HG03378 (cell line): Measurements from ENCODE around the gene LOXL4.

Experiments
- ATAC-seq: cut with Tn5 transposase; IDR thresholded peaks from one replicate; pipeline ENCODE4 v1.9.1; 2021; ENCODE audit warnings: mild to moderate bottlenecking, moderate library complexity; ENCODE audit not compliant: unreplicated experiment

LOXL4 gene

GRCh38 chr10:98295907-98296306, 27.9 kb upstream of the LOXL4 start:
- no peak for ATAC-seq

GRCh38 chr10:98295401-98295811, 27.4 kb upstream of the LOXL4 start:
- ATAC-seq = no peak

GRCh38 chr10:98294270-98294627, 26.3 kb upstream of the LOXL4 start:
- ATAC-seq = no peak

- ATAC-seq = no peak
These were observed 25.7 kb upstream of the LOXL4 start for GRCh38 chr10:98293550-98294269.

GRCh38 chr10:98292971-98293370, 25.0 kb upstream of the LOXL4 start:
- no peak for ATAC-seq

- no peak for ATAC-seq
These were observed 21.8 kb upstream of the LOXL4 start for GRCh38 chr10:98289802-98290209.

- ATAC-seq = no peak
These were observed 19.3 kb upstream of the LOXL4 start for GRCh38 chr10:98287321-98287720.

- no peak for ATAC-seq
These were observed 18.4 kb upstream of the LOXL4 start for GRCh38 chr10:98286419-98286818.

- no peak for ATAC-seq
These were observed 17.4 kb upstream of the LOXL4 start for GRCh38 chr10:98285416-98285815.

- ATAC-seq = no peak
These were observed 8.3 kb upstream of the LOXL4 start for GRCh38 chr10:98276311-98276710.

GRCh38 chr10:98274562-98274961, 6.6 kb upstream of the LOXL4 start:
- ATAC-seq = no peak

GRCh38 chr10:98273057-98273850, 5.3 kb upstream of the LOXL4 start:
- no peak for ATAC-seq

- no peak for ATAC-seq
These were observed 4.7 kb upstream of the LOXL4 start for GRCh38 chr10:98272656-98273055.

- no peak for ATAC-seq
These were observed 4.3 kb upstream of the LOXL4 start for GRCh38 chr10:98272245-98272644.

- no peak for ATAC-seq
These were observed 2.8 kb upstream of the LOXL4 start for GRCh38 chr10:98270786-98271185.

- ATAC-seq = no peak
These were observed 2.2 kb upstream of the LOXL4 start for GRCh38 chr10:98270073-98270740.

GRCh38 chr10:98269435-98269912, 1.5 kb upstream of the LOXL4 start:
- no peak for ATAC-seq

- no peak for ATAC-seq
These were observed 869 bp upstream of the LOXL4 start for GRCh38 chr10:98268694-98269431.

- ATAC-seq = no peak
These were observed 713 bp downstream of the LOXL4 start for GRCh38 chr10:98267069-98267893.

- no peak for ATAC-seq
These were observed 1.3 kb downstream of the LOXL4 start for GRCh38 chr10:98266647-98267046.
